Liver (tissue), 9 donors: ENCODE data around the gene PALS2. TPM values are rescaled to one million over a fixed set of nuclear protein-coding genes. Genes with fewer than 3 reads are reported as not detected.

Source experiments
- DNase-seq: peaks from one replicate; pipeline ENCODE4 v3.0.0-alpha.2; 2017; ENCODE audit warnings: low spot score
- H3K27ac ChIP-seq, 2 donors: one replicate each; pipeline ENCODE4 v1.7.0; 2013; ENCODE audit warnings: inconsistent platforms in 2 of 2, low read length in 2 of 2, control low read depth in 1 of 2, low read depth in 1 of 2, mild to moderate bottlenecking in 1 of 2
- H3K27me3 ChIP-seq, 4 donors: one replicate each; pipeline versions ENCODE4 v1.6.1 to v1.7.0; 2013; ENCODE audit warnings: low read length in 3 of 4, inconsistent platforms in 1 of 4, mild to moderate bottlenecking in 1 of 4, moderate library complexity in 1 of 4; ENCODE audit not compliant: control insufficient read depth in 4 of 4, insufficient read depth in 4 of 4
- H3K36me3 ChIP-seq, 4 donors: one replicate each; pipeline versions ENCODE4 v1.6.1 to v1.7.0; 2013; ENCODE audit warnings: low read length in 3 of 4, mild to moderate bottlenecking in 3 of 4, low read depth in 1 of 4, moderate library complexity in 1 of 4; ENCODE audit not compliant: control insufficient read depth in 4 of 4, insufficient read depth in 3 of 4
- H3K4me1 ChIP-seq, 4 donors: one replicate each; pipeline versions ENCODE4 v1.6.1 to v1.7.0; 2013; ENCODE audit warnings: low read length in 3 of 4, mild to moderate bottlenecking in 3 of 4, moderate library complexity in 1 of 4; ENCODE audit not compliant: control insufficient read depth in 4 of 4, insufficient read depth in 4 of 4
- H3K4me3 ChIP-seq, 3 donors: one replicate each; pipeline versions ENCODE4 v1.6.1 to v1.7.0; 2013; ENCODE audit warnings: low read length in 3 of 3, control low read depth in 1 of 3, low read depth in 1 of 3, mild to moderate bottlenecking in 1 of 3
- H3K9ac ChIP-seq, 2 donors: one replicate each; pipeline ENCODE4 v1.7.0; 2013; ENCODE audit warnings: low read length in 2 of 2, mild to moderate bottlenecking in 2 of 2, moderate library complexity in 2 of 2, control low read depth in 1 of 2, low read depth in 1 of 2
- H3K9me3 ChIP-seq, 4 donors: one replicate each; pipeline versions ENCODE4 v1.6.1 to v1.7.0; 2013; ENCODE audit warnings: low read length in 3 of 4; ENCODE audit not compliant: control insufficient read depth in 4 of 4
- EGR1 ChIP-seq, 2 donors: IDR thresholded peaks; 2 replicates each; pipeline ENCODE4 v1.6.1; 2016 to 2018; ENCODE audit warnings: antibody characterized with exemption in 2 of 2, low read depth in 2 of 2
- FOXA1 ChIP-seq: IDR thresholded peaks from 2 replicates; pipeline ENCODE4 v1.6.1; 2016; ENCODE audit warnings: antibody characterized with exemption
- FOXA2 ChIP-seq: IDR thresholded peaks from 2 replicates; pipeline ENCODE4 v1.6.1; 2016; ENCODE audit warnings: antibody characterized with exemption
- GABPA ChIP-seq, 2 donors: IDR thresholded peaks in 1 of 2; conservative IDR thresholded peaks in 1 of 2; 2 replicates each; pipeline ENCODE4 v1.6.1; 2016; ENCODE audit warnings: antibody characterized with exemption in 2 of 2, mild to moderate bottlenecking in 1 of 2, moderate library complexity in 1 of 2
- HNF4A ChIP-seq, 2 donors: conservative IDR thresholded peaks; 2 replicates each; pipeline ENCODE4 v1.6.1; 2016; ENCODE audit warnings: antibody characterized with exemption in 2 of 2, mild to moderate bottlenecking in 2 of 2
- HNF4G ChIP-seq: IDR thresholded peaks from 2 replicates; pipeline ENCODE4 v1.6.1; 2016; ENCODE audit warnings: antibody characterized with exemption
- JUND ChIP-seq, 2 donors: IDR thresholded peaks; 2 replicates each; pipeline ENCODE4 v1.6.1; 2016; ENCODE audit warnings: antibody characterized with exemption in 2 of 2
- NR2F2 ChIP-seq: IDR thresholded peaks from 2 replicates; pipeline ENCODE4 v1.6.1; 2016; ENCODE audit warnings: antibody characterized with exemption
- RAD21 ChIP-seq, 2 donors: IDR thresholded peaks; 2 replicates each; pipeline ENCODE4 v1.6.1; 2016; ENCODE audit warnings: antibody characterized with exemption in 2 of 2, mild to moderate bottlenecking in 2 of 2
- RXRA ChIP-seq, 2 donors: IDR thresholded peaks; 2 replicates each; pipeline ENCODE4 v1.6.1; 2017 to 2018; ENCODE audit warnings: antibody characterized with exemption in 2 of 2, mild to moderate bottlenecking in 1 of 2
- SP1 ChIP-seq: IDR thresholded peaks from 2 replicates; pipeline ENCODE4 v1.6.1; 2018; ENCODE audit warnings: antibody characterized with exemption, mild to moderate bottlenecking
- TAF1 ChIP-seq: conservative IDR thresholded peaks from 2 replicates; pipeline ENCODE4 v1.6.1; 2016; ENCODE audit warnings: antibody characterized with exemption, mild to moderate bottlenecking
- YY1 ChIP-seq: IDR thresholded peaks from 2 replicates; pipeline ENCODE4 v1.6.1; 2016; ENCODE audit warnings: antibody characterized with exemption, mild to moderate bottlenecking
- polyA plus RNA-seq, 2 donors: library from polyadenylated mRNA; stranded (reverse) in 1 of 2; unstranded in 1 of 2; fragments of 200-250 nt in 1 of 2; fragments of >200 nt in 1 of 2; fragmentation: Nextera tagmentation in 1 of 2; extraction: Ambion mirVana in 1 of 2; gene quantifications; one replicate each; pipeline versions ENCODE4 v1.2.1 to v1.2.3, GENCODE V29; 2013 to 2015
- total RNA-seq, 2 donors: library from RNA; depleted of rRNA; stranded (reverse); fragments of >200 nt; gene quantifications; one replicate each; pipeline ENCODE4 v1.2.3, GENCODE V29; 2014
- TF ChIP-seq, protein P1 (sequence below): IDR thresholded peaks from 2 replicates; pipeline ENCODE4 v1.6.1; 2016; ENCODE audit warnings: antibody characterized with exemption
- TF ChIP-seq, protein P2 (sequence below): fragments of 150-350 bp; IDR thresholded peaks from 2 replicates; pipeline ENCODE4 v1.5.1; 2017; ENCODE audit warnings: improper control_type of control experiment, low read depth, low read length; ENCODE audit not compliant: missing input control
- TF ChIP-seq, protein P3 (sequence below): IDR thresholded peaks from 2 replicates; pipeline ENCODE4 v1.6.1; 2016; ENCODE audit warnings: antibody characterized with exemption
- TF ChIP-seq, protein P4 (sequence below): IDR thresholded peaks from 2 replicates; pipeline ENCODE4 v1.6.1; 2016; ENCODE audit warnings: antibody characterized with exemption, mild to moderate bottlenecking
- TF ChIP-seq, protein P5 (sequence below): IDR thresholded peaks from 2 replicates; pipeline ENCODE4 v1.6.1; 2016; ENCODE audit warnings: antibody characterized with exemption
- donor health status: healthy.
- donor health status: healthy.
- donor health status: healthy.
- donor health status: healthy.
- donor health status: healthy.

The PALS2 gene
- total and polyA plus RNA-seq, 4 donors, result 6.0 to 10.5 (median 8.9) TPM

DNA sequence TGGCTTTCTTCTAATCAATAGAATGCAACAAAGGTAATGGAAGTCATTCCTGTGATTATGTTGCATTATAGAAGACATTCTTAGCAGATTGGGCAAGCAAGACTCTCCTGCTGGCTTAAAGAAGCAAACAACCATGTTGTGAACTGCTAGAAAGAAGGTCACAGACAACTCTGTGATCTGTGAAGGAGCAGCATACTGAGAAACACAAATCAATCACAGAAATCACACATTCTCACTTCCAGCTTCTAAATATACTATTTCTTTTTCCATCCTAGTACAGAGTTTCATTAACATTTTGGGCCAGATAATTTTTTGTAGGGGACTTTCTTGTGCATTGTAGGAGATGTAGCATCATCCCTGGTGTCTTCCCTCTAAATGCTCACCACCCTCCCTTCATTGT is 28.0 kb upstream of the PALS2 start:
- Histone ChIP-seq H3K9ac (no peak overlapping the region), H3K9me3 (no peaks in the 10 kb centered on the region), H3K4me3 (no peak overlapping the region), H3K36me3 (no peaks in the 10 kb centered on the region), H3K27me3 (no peaks in the 10 kb centered on the region), H3K4me1 (no peaks in the 10 kb centered on the region), H3K27ac (no peak overlapping the region)
- TF ChIP-seq SP1 (no peak), NR2F2 (no peak), HNF4A (conservative IDR thresholded peaks at IDR 0.05) (no peak), EGR1 (IDR thresholded peaks at IDR 0.05; ENCODE audit: low read depth in 2 of 2) (no peak), JUND (IDR thresholded peaks at IDR 0.05) (no peak), FOXA2 (no peak), YY1 (no peak), GABPA (IDR thresholded peaks at IDR 0.05 in 1 of 2, conservative IDR thresholded peaks at IDR 0.05 in 1 of 2) (no peak), HNF4G (no peak), RXRA (IDR thresholded peaks at IDR 0.05) (no peak), FOXA1 (no peak), TAF1 (no peak), RAD21 (IDR thresholded peaks at IDR 0.05) (no peak)
- TF ChIP-seq, protein P1, sequence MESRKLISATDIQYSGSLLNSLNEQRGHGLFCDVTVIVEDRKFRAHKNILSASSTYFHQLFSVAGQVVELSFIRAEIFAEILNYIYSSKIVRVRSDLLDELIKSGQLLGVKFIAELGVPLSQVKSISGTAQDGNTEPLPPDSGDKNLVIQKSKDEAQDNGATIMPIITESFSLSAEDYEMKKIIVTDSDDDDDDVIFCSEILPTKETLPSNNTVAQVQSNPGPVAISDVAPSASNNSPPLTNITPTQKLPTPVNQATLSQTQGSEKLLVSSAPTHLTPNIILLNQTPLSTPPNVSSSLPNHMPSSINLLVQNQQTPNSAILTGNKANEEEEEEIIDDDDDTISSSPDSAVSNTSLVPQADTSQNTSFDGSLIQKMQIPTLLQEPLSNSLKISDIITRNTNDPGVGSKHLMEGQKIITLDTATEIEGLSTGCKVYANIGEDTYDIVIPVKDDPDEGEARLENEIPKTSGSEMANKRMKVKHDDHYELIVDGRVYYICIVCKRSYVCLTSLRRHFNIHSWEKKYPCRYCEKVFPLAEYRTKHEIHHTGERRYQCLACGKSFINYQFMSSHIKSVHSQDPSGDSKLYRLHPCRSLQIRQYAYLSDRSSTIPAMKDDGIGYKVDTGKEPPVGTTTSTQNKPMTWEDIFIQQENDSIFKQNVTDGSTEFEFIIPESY, result no peak
- TF ChIP-seq, protein P2, sequence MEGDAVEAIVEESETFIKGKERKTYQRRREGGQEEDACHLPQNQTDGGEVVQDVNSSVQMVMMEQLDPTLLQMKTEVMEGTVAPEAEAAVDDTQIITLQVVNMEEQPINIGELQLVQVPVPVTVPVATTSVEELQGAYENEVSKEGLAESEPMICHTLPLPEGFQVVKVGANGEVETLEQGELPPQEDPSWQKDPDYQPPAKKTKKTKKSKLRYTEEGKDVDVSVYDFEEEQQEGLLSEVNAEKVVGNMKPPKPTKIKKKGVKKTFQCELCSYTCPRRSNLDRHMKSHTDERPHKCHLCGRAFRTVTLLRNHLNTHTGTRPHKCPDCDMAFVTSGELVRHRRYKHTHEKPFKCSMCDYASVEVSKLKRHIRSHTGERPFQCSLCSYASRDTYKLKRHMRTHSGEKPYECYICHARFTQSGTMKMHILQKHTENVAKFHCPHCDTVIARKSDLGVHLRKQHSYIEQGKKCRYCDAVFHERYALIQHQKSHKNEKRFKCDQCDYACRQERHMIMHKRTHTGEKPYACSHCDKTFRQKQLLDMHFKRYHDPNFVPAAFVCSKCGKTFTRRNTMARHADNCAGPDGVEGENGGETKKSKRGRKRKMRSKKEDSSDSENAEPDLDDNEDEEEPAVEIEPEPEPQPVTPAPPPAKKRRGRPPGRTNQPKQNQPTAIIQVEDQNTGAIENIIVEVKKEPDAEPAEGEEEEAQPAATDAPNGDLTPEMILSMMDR, result no peak
- TF ChIP-seq, protein P3, sequence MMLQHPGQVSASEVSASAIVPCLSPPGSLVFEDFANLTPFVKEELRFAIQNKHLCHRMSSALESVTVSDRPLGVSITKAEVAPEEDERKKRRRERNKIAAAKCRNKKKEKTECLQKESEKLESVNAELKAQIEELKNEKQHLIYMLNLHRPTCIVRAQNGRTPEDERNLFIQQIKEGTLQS, result no peak
- TF ChIP-seq, protein P4, sequence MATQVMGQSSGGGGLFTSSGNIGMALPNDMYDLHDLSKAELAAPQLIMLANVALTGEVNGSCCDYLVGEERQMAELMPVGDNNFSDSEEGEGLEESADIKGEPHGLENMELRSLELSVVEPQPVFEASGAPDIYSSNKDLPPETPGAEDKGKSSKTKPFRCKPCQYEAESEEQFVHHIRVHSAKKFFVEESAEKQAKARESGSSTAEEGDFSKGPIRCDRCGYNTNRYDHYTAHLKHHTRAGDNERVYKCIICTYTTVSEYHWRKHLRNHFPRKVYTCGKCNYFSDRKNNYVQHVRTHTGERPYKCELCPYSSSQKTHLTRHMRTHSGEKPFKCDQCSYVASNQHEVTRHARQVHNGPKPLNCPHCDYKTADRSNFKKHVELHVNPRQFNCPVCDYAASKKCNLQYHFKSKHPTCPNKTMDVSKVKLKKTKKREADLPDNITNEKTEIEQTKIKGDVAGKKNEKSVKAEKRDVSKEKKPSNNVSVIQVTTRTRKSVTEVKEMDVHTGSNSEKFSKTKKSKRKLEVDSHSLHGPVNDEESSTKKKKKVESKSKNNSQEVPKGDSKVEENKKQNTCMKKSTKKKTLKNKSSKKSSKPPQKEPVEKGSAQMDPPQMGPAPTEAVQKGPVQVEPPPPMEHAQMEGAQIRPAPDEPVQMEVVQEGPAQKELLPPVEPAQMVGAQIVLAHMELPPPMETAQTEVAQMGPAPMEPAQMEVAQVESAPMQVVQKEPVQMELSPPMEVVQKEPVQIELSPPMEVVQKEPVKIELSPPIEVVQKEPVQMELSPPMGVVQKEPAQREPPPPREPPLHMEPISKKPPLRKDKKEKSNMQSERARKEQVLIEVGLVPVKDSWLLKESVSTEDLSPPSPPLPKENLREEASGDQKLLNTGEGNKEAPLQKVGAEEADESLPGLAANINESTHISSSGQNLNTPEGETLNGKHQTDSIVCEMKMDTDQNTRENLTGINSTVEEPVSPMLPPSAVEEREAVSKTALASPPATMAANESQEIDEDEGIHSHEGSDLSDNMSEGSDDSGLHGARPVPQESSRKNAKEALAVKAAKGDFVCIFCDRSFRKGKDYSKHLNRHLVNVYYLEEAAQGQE, result no peak
- TF ChIP-seq, protein P5, sequence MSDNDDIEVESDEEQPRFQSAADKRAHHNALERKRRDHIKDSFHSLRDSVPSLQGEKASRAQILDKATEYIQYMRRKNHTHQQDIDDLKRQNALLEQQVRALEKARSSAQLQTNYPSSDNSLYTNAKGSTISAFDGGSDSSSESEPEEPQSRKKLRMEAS, result no peak
- DNase-seq, result no peak

DNA sequence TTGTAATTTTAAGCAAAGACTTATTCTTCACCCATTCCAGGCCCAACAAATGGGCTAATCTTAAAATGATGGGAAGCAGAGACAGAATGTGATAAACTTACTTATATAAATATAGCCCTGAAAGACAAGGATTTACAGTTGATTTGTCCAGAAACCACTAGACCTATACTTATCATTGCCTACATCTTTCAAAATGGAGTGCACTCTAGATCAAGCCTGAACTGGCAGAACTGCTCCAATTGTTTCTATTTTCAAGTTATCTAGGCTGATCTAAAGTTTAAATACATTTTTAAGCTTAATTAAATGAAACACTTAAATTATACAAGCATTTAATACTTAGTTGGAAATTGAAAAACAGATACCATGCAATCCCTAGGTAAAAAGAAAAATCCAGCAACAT is 24.9 kb upstream of the PALS2 start:
- no peaks in the 10 kb centered on the region for H3K9me3 ChIP-seq
- no peak overlapping the region for H3K27ac ChIP-seq
- no peak overlapping the region for H3K9ac ChIP-seq
- H3K4me3 ChIP-seq, result no peak overlapping the region
- no peaks in the 10 kb centered on the region for H3K4me1 ChIP-seq
- no peaks in the 10 kb centered on the region for H3K36me3 ChIP-seq
- H3K27me3 ChIP-seq, result no peaks in the 10 kb centered on the region
- no peak for TF ChIP-seq GABPA (IDR thresholded peaks at IDR 0.05 in 1 of 2, conservative IDR thresholded peaks at IDR 0.05 in 1 of 2)
- no peak for TF ChIP-seq RXRA (IDR thresholded peaks at IDR 0.05)
- TF ChIP-seq SP1, result no peak
- no peak for TF ChIP-seq TAF1
- TF ChIP-seq JUND (IDR thresholded peaks at IDR 0.05), result no peak
- TF ChIP-seq HNF4A (conservative IDR thresholded peaks at IDR 0.05), result no peak
- TF ChIP-seq HNF4G, result no peak
- no peak for TF ChIP-seq FOXA1
- TF ChIP-seq, protein P2, result no peak
- TF ChIP-seq, protein P4, result no peak
- TF ChIP-seq, protein P3, result no peak
- TF ChIP-seq NR2F2, result no peak
- DNase-seq, result no peak
